A549 (cell line): ENCODE measurements around the gene RBM47.

Experiments used
- EHMT2 ChIP-seq: fragments of 200-600 bp; sonication (generic); IDR thresholded peaks from 2 replicates; pipeline ENCODE4 v1.6.1; 2016; ENCODE audit warnings: antibody characterized with exemption, low read depth, mild to moderate bottlenecking, moderate library complexity
- ELK1 ChIP-seq: fragments of 150-350 bp; IDR thresholded peaks from 2 replicates; pipeline ENCODE4 v1.6.1; 2014; ENCODE audit warnings: low read depth, mild to moderate bottlenecking, low read length
- FOSL2 ChIP-seq, 2 experiments: fragments of 450-650 bp in 1 of 2; fragments of >200 bp in 1 of 2; sonication (Bioruptor Twin) in 1 of 2; formaldehyde crosslinking; IDR thresholded peaks; 2 replicates each; pipeline versions ENCODE4 v1.5.0 to v1.6.1; 2016 to 2020; ENCODE audit warnings: mild to moderate bottlenecking in 1 of 2, moderate library complexity in 1 of 2
- JUN ChIP-seq, 2 experiments: fragments of >200 bp; sonication (Bioruptor Twin); formaldehyde crosslinking; IDR thresholded peaks; 2 replicates in 1 of 2; 3 replicates in 1 of 2; pipeline ENCODE4 v1.6.1; 2016 to 2017
- JUNB ChIP-seq: fragments of >200 bp; sonication (Bioruptor Twin); formaldehyde crosslinking; IDR thresholded peaks from 2 replicates; pipeline ENCODE4 v1.6.1; 2016
- KDM1A ChIP-seq: fragments of 200-600 bp; sonication (generic); IDR thresholded peaks from 2 replicates; pipeline ENCODE4 v1.6.1; 2016; ENCODE audit warnings: low read depth, mild to moderate bottlenecking
- KDM5A ChIP-seq: fragments of 200-600 bp; sonication (generic); IDR thresholded peaks from 2 replicates; pipeline ENCODE4 v1.6.1; 2016; ENCODE audit warnings: antibody characterized with exemption, mild to moderate bottlenecking
- MYC ChIP-seq: IDR thresholded peaks from 2 replicates; pipeline ENCODE4 v1.6.1; 2012; ENCODE audit warnings: mild to moderate bottlenecking, inconsistent platforms, low read length, improper control_type of control experiment, borderline replicate concordance
- POLR2A ChIP-seq: IDR thresholded peaks from 2 replicates; pipeline ENCODE4 v1.6.1; 2012; ENCODE audit warnings: mild to moderate bottlenecking, low read length
- POLR2AphosphoS2 ChIP-seq: conservative IDR thresholded peaks from 2 replicates; pipeline ENCODE4 v1.6.1; 2012; ENCODE audit warnings: low read length, improper control_type of control experiment, inconsistent platforms
- RNF2 ChIP-seq: fragments of 200-600 bp; sonication (generic); IDR thresholded peaks from 2 replicates; pipeline ENCODE4 v1.6.1; 2016; ENCODE audit warnings: low read depth, mild to moderate bottlenecking, antibody characterized with exemption, moderate library complexity, borderline replicate concordance
- SMC3 ChIP-seq: fragments of >200 bp; sonication (Bioruptor Twin); formaldehyde crosslinking; IDR thresholded peaks from 3 replicates; pipeline ENCODE4 v1.6.1; 2018; ENCODE audit warnings: inconsistent platforms
- USF2 ChIP-seq: fragments of 450-650 bp; IDR thresholded peaks from 2 replicates; pipeline ENCODE4 v1.6.1; 2014; ENCODE audit warnings: antibody characterized with exemption
- TF ChIP-seq, protein P1 (sequence below): fragments of >200 bp; sonication (Bioruptor Twin); formaldehyde crosslinking; IDR thresholded peaks from 3 replicates; pipeline ENCODE4 v1.5.1; 2016

GRCh38 chr4:40627540-40627939, 2.1 kb downstream of the RBM47 start:
- no peak for TF ChIP-seq RNF2
- TF ChIP-seq FOSL2 (IDR thresholded peaks at IDR 0.05) = no peak
- TF ChIP-seq FOSL2 (CRISPR knock-in tag; IDR thresholded peaks at IDR 0.05) = no peak
- no peak for TF ChIP-seq JUNB
- no peak for TF ChIP-seq POLR2AphosphoS2
- TF ChIP-seq, protein P1, sequence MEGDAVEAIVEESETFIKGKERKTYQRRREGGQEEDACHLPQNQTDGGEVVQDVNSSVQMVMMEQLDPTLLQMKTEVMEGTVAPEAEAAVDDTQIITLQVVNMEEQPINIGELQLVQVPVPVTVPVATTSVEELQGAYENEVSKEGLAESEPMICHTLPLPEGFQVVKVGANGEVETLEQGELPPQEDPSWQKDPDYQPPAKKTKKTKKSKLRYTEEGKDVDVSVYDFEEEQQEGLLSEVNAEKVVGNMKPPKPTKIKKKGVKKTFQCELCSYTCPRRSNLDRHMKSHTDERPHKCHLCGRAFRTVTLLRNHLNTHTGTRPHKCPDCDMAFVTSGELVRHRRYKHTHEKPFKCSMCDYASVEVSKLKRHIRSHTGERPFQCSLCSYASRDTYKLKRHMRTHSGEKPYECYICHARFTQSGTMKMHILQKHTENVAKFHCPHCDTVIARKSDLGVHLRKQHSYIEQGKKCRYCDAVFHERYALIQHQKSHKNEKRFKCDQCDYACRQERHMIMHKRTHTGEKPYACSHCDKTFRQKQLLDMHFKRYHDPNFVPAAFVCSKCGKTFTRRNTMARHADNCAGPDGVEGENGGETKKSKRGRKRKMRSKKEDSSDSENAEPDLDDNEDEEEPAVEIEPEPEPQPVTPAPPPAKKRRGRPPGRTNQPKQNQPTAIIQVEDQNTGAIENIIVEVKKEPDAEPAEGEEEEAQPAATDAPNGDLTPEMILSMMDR = no peak
- TF ChIP-seq POLR2A = no peak
- no peak for TF ChIP-seq KDM5A
- no peak for TF ChIP-seq USF2
- no peak for TF ChIP-seq JUN (IDR thresholded peaks at IDR 0.05)
- TF ChIP-seq EHMT2 = no peak
- TF ChIP-seq MYC = no peak
- no peak for TF ChIP-seq KDM1A
- no peak for TF ChIP-seq SMC3
- no peak for TF ChIP-seq ELK1
